Adipocyte (in vitro differentiated cells): ENCODE measurements around the gene PRKCH.

Experiments
- DNase-seq: peaks from one replicate; pipeline ENCODE4 v3.0.0-alpha.2; 2015; ENCODE audit warnings: low read depth
- H3K27me3 ChIP-seq: replicated peaks from 2 replicates; pipeline ENCODE4 v1.7.0; 2013; ENCODE audit warnings: mild to moderate bottlenecking, low read length, moderate library complexity; ENCODE audit not compliant: control insufficient read depth, insufficient read depth
- H3K36me3 ChIP-seq: 2 replicates; pipeline ENCODE4 v1.7.0; 2013; ENCODE audit warnings: low read length, mild to moderate bottlenecking, moderate library complexity; ENCODE audit not compliant: control insufficient read depth, insufficient read depth, severe bottlenecking
- H3K4me1 ChIP-seq: 2 replicates; pipeline ENCODE4 v1.7.0; 2013; ENCODE audit warnings: mild to moderate bottlenecking, low read length, moderate library complexity; ENCODE audit not compliant: control insufficient read depth, insufficient read depth
- H3K4me3 ChIP-seq: 2 replicates; pipeline ENCODE4 v1.7.0; 2013; ENCODE audit warnings: mild to moderate bottlenecking, low read length, moderate library complexity
- H3K9ac ChIP-seq: 2 replicates; pipeline ENCODE4 v1.7.0; 2013; ENCODE audit warnings: mild to moderate bottlenecking, low read length, moderate library complexity
- H3K9me3 ChIP-seq: 2 replicates; pipeline ENCODE4 v1.7.0; 2013; ENCODE audit warnings: mild to moderate bottlenecking, low read length, moderate library complexity; ENCODE audit not compliant: control insufficient read depth

PRKCH gene

DNA sequence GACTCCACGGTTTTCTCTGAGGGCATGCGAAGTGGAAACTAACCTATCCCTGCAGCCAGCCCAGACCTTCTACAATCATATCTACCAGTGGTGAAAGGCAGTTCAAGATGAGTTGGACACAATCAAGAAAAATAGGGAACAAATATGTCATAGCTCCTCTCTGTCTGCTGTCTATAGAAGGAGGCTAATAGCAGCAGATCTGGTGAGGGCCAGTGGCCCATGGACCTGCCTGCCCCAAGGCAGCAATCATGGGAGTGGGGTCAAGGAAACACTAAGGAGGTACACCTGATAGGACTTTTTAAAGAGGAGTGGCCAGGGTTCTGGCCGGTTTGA, 149.5 kb downstream of the PRKCH start:
- Histone ChIP-seq H3K9ac (peak overlapping the region; percentile 87), H3K4me1 (peaks cover 79% of the 10 kb centered on the region), H3K36me3 (no peaks in the 10 kb centered on the region), H3K4me3 (no peak overlapping the region), H3K9me3 (no peaks in the 10 kb centered on the region), H3K27me3 (no peaks in the 10 kb centered on the region)
- DNase-seq = no peak

GRCh38 chr14:61471297-61472005, 150.1 kb downstream of the PRKCH start:
- no peak for DNase-seq
- Histone ChIP-seq H3K27me3 (no peaks in the 10 kb centered on the region), H3K4me3 (peak overlapping the region; percentile 72)

DNA sequence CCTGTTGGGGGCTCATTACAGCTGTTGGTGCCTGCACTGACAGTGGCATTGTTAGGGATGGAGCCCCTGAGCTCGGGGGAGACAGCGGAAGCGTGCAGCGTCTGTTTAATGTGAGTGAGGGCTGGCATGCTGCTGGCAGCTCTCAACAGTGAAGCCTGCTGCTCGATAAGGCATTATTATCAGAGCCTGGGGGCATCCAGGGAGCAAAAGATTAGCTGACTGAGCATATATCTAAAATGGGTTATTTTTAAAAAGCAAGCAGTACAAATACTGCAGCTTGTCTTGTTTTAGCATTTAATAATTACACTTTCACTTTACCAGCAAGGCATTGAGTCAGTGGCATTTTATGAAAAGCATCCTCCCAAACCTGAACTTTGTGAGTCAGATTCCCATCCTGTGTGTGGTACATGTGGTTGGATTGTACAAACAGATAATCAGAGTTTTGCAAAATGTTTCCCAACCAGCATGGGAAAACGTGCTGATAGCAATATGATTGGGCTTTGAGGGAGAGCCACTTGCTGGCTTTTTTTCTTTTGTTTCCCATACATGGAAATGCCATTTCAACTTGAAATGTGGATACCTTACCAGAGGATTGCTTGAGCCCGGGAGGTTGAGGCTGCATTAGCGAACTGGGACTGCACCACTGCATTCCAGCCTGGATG, 150.8 kb downstream of the PRKCH start:
- peak; percentile 95 for DNase-seq
- Histone ChIP-seq H3K9me3 (no peaks in the 10 kb centered on the region), H3K27me3 (no peaks in the 10 kb centered on the region), H3K36me3 (no peaks in the 10 kb centered on the region), H3K9ac (peak overlapping the region; percentile 87), H3K4me3 (peak overlapping the region; percentile 72), H3K4me1 (peaks cover 79% of the 10 kb centered on the region)

More at GRCh38 chr14:61471297-61472005, 150.1 kb downstream of the PRKCH start:
- H3K36me3 ChIP-seq = no peaks in the 10 kb centered on the region
- no peaks in the 10 kb centered on the region for H3K9me3 ChIP-seq
- peak overlapping the region; percentile 87 for H3K9ac ChIP-seq
- H3K4me1 ChIP-seq = peaks cover 79% of the 10 kb centered on the region

- H3K9me3 ChIP-seq = no peaks in the 10 kb centered on the region
- peak overlapping the region; percentile 87 for H3K9ac ChIP-seq
- H3K4me3 ChIP-seq = no peak overlapping the region
- H3K4me1 ChIP-seq = peaks cover 79% of the 10 kb centered on the region
- no peaks in the 10 kb centered on the region for H3K27me3 ChIP-seq
- no peak for DNase-seq
- no peaks in the 10 kb centered on the region for H3K36me3 ChIP-seq
Observed at GRCh38 chr14:61472801-61473376, 151.5 kb downstream of the PRKCH start.

DNA sequence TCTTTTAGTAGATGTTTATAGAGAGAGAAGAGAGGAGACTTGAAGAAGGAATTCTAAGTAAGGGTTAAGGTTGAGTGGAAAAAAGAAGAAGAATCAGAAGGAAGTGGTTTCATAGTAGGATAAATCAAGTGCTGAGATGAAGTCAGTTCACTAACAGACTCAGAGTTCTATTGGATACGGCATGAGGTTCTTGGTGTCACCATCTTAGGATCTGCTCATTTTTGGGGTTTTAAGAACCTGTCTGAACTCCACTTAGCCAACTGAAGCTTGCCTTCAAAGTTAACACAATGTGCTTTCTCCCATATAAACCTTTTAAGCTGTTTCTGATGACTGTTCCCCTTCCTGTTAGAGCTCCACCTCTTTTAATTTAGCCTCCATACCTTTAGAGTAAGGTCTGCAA, 152.6 kb downstream of the PRKCH start:
- DNase-seq = no peak
- Histone ChIP-seq H3K36me3 (no peaks in the 10 kb centered on the region), H3K9ac (no peak overlapping the region), H3K27me3 (no peaks in the 10 kb centered on the region), H3K4me3 (no peak overlapping the region), H3K4me1 (peaks cover 73% of the 10 kb centered on the region), H3K9me3 (no peaks in the 10 kb centered on the region)

GRCh38 chr14:61474701-61475100, 153.3 kb downstream of the PRKCH start:
- H3K9ac ChIP-seq = peak overlapping the region; percentile 72
- peaks cover 70% of the 10 kb centered on the region for H3K4me1 ChIP-seq
- H3K4me3 ChIP-seq = no peak overlapping the region
- no peaks in the 10 kb centered on the region for H3K9me3 ChIP-seq
- no peaks in the 10 kb centered on the region for H3K27me3 ChIP-seq
- no peak for DNase-seq
- no peaks in the 10 kb centered on the region for H3K36me3 ChIP-seq

DNA sequence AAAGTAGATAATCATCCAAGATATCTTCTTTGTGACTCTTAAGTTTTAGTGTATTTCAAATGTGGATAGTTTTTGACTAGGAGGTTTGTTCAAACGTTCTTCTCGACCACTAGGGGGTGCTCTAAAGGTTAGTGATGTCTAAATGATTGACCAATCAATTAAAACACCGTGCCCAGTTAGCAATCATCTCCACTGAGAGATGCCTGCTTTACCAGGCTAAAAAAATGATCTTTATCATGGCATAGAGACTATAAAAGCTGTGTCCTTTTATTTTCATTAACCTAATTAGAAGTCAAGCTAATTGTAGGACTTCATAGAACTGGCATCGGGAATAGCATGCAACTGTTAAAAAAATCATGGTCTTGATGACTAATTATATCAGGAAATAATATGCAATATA, 153.9 kb downstream of the PRKCH start:
- Histone ChIP-seq H3K4me1 (peaks cover 70% of the 10 kb centered on the region), H3K27me3 (no peaks in the 10 kb centered on the region), H3K9ac (peak overlapping the region; percentile 75), H3K4me3 (no peak overlapping the region), H3K36me3 (no peaks in the 10 kb centered on the region), H3K9me3 (no peaks in the 10 kb centered on the region)
- DNase-seq = peak; percentile 92

DNA sequence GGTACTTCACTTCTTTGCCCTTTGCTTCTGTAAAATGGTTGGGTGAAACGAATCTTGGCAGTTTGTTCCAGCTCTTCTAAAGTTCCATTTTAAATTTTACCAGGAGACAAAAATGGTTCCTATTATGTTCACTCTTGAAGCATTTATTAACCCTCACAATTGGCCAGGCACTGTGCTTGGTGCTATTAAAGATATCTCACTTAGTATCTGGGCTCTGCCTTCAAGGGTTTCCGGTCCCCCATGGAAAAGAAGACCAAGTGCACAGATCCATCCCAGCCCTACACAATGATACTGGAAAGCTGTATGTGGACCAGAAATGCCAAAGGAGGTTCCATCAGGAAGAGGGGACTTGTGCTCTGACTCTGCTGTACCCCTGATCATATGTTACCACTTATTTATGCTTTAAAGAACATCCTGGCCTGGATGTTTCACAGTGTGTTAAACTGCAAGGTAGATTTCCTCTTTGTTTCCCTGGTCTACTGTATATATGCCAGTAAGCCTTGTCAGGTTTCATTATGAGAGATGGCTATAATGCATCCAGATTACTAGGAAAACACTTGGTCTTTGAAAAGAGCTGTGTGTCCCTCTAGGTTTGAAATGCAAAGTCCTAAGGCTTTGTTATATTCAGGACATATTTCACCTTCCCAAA, 154.8 kb downstream of the PRKCH start:
- Histone ChIP-seq H3K9me3 (no peaks in the 10 kb centered on the region), H3K36me3 (no peaks in the 10 kb centered on the region), H3K9ac (peak overlapping the region; percentile 75), H3K4me3 (peak overlapping the region; percentile 25), H3K4me1 (peaks cover 64% of the 10 kb centered on the region), H3K27me3 (no peaks in the 10 kb centered on the region)
- no peak for DNase-seq

GRCh38 chr14:61476754-61477410, 155.5 kb downstream of the PRKCH start:
- no peaks in the 10 kb centered on the region for H3K36me3 ChIP-seq
- peak overlapping the region; percentile 75 for H3K9ac ChIP-seq
- peak overlapping the region; percentile 46 for H3K4me3 ChIP-seq
- no peaks in the 10 kb centered on the region for H3K9me3 ChIP-seq
- peak; percentile 83 for DNase-seq
- H3K27me3 ChIP-seq = no peaks in the 10 kb centered on the region
- peaks cover 57% of the 10 kb centered on the region for H3K4me1 ChIP-seq

- Histone ChIP-seq H3K27me3 (no peaks in the 10 kb centered on the region), H3K9me3 (no peaks in the 10 kb centered on the region)
- peak; percentile 56 for DNase-seq
Observed at GRCh38 chr14:61477712-61478462, 156.5 kb downstream of the PRKCH start.

More at GRCh38 chr14:61477712-61478462, 156.5 kb downstream of the PRKCH start:
- Histone ChIP-seq H3K4me3 (no peak overlapping the region), H3K9ac (peak overlapping the region; percentile 75), H3K36me3 (no peaks in the 10 kb centered on the region), H3K4me1 (peaks cover 49% of the 10 kb centered on the region)
